Spinal cord (tissue), 10 donors: ENCODE results near the gene NPIPA5. TPM values are rescaled to one million over a fixed set of nuclear protein-coding genes. Genes with fewer than 3 reads are reported as not detected.
"Not testable (repeated sequence)": the region's sequence is repeated elsewhere in the genome, so short reads cannot be mapped to it uniquely, and the experiment has no call there.

Experiments used
- DNase-seq, 6 donors: peaks; one replicate each; pipeline versions ENCODE4 v3.0.0 to v3.0.0-alpha.2; 2013 to 2015; ENCODE audit warnings: low spot score in 6 of 6, low read depth in 4 of 6
- H3K27ac ChIP-seq: one replicate; pipeline ENCODE4 v1.5.1; 2013; ENCODE audit warnings: low read depth, low read length, control low read depth
- H3K27me3 ChIP-seq: one replicate; pipeline ENCODE4 v1.6.1; 2013; ENCODE audit warnings: low read length; ENCODE audit not compliant: control insufficient read depth, insufficient read depth
- H3K36me3 ChIP-seq: one replicate; pipeline ENCODE4 v1.6.1; 2013; ENCODE audit warnings: low read length; ENCODE audit not compliant: control insufficient read depth, insufficient read depth
- H3K4me1 ChIP-seq: one replicate; pipeline ENCODE4 v1.6.1; 2013; ENCODE audit warnings: low read length; ENCODE audit not compliant: control insufficient read depth, insufficient read depth
- H3K4me3 ChIP-seq: one replicate; pipeline ENCODE4 v1.5.1; 2013; ENCODE audit warnings: low read depth, low read length, control low read depth
- H3K9me3 ChIP-seq: one replicate; pipeline ENCODE4 v1.6.1; 2013; ENCODE audit warnings: low read length; ENCODE audit not compliant: control insufficient read depth, insufficient read depth
- WGBS: methylation state at CpG from one replicate; pipeline ENCODE4 v1.1.5; 2013; ENCODE audit warnings: missing lambda C conversion rate; ENCODE audit not compliant: insufficient coverage; 5-methylcytosine and 5-hydroxymethylcytosine counted together
- polyA plus RNA-seq, 2 donors: library from polyadenylated mRNA; unstranded; fragments of 120-200 nt; gene quantifications; one replicate each; pipeline ENCODE4 v1.2.1, GENCODE V29; 2013; ENCODE audit not compliant: insufficient read length in 2 of 2
- total RNA-seq, 2 donors: library from RNA; depleted of rRNA in 1 of 2; stranded (reverse); fragments of 120-200 nt in 1 of 2; fragments of >200 nt in 1 of 2; gene quantifications; one replicate each; pipeline versions ENCODE4 v1.2.3 to v1.2.4, GENCODE V29; 2013 to 2014
- donor health status: healthy.

NPIPA5 gene
- total and polyA plus RNA-seq, 4 donors, result 0.69 to 56.2 (median 28.5) TPM

DNA sequence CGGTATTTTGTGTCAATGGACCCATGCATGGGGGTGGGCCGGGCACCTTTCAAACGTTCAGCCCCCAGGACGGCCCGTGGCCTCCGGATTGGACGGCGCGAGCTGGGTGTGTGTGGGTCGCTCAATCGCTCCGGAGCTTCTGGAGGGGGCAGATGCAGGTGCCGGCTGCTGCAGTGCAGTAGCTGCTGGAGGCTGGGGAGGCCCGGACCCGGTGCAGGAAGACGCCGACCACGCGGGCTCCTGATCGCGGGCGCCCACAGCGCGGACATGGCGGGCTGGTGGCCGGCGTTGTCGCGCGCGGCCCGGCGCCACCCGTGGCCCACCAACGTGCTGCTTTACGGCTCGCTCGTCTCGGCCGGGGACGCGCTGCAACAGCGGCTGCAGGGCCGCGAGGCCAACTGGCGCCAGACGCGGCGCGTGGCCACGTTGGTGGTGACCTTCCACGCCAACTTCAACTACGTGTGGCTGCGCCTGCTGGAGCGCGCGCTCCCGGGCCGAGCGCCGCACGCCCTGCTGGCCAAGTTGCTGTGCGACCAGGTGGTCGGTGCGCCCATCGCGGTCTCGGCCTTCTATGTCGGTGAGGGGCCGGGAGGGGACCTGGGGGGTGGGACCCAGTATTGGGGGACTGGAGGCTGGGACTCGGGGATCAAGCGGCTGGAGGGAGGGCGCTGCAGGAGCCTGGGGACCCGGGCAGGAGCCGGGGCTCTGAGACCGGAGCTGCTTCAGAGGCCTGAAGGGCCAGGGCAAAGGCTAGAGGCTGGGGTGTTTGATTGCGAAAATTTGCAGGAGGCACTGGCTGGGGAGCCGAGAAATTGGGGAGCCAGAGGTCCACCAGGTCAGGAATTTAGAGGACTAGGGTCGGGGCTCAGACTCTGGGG, 17.8 kb upstream of the NPIPA5 start, which contains the start of gene MPV17L:
MPV17L (plus strand) TSS at position 124 of the 878 bp plus-strand sequence; CDS start at position 268, 144 bp downstream.
- not testable (repeated sequence) for H3K27ac ChIP-seq, H3K27me3 ChIP-seq, H3K9me3 ChIP-seq, H3K4me1 ChIP-seq, H3K36me3 ChIP-seq
- peak within 1 kb of the TSS; percentile 39 for H3K4me3 ChIP-seq
- 3% methylated on average over 79 of the region's 79 CpGs for WGBS
- DNase-seq, result peak; percentile 19 to 89 (median 26)

DNA sequence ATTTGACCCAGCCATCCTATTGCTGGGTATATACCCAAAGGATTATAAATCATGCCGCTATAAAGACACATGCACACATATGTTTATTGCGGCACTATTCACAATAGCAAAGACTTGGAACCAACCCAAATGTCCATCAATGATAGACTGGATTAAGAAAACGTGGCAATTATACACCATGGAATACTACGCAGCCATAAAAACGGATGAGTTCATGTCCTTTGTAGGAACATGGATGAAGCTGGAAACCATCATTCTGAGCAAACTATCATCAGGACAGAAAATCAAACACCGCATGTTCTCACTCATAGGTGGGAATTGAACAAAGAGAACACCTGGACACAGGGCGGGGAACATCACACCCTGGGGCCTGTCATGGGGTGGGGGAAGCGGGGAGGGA, 14.9 kb upstream of the NPIPA5 start:
- H3K4me3 ChIP-seq, H3K9me3 ChIP-seq, H3K4me1 ChIP-seq, H3K27ac ChIP-seq, H3K36me3 ChIP-seq, H3K27me3 ChIP-seq, DNase-seq: not testable (repeated sequence)
- no CpG with 5 or more reads among the region's 8 CpGs for WGBS

DNA sequence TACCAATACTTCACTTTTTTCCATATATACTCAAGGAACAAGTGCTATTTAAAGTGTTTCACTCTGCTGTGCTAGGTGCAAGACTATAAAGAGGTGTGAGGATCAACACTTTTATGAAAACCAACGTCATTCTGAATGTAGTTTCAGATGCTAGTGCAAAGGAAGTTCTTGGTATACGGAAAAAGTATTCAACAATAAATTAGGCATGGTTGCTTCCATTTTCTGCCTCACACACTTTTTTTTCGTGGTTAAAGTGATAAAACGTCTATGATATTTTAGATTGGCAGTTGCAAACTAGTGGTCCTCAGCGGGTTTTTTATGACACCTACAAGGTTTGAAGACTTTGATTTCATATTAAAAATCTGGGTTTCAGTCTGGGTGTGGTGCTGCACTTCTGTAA, 11.8 kb upstream of the NPIPA5 start:
- not testable (repeated sequence) for H3K4me1 ChIP-seq, H3K4me3 ChIP-seq, DNase-seq, H3K36me3 ChIP-seq, H3K9me3 ChIP-seq, H3K27ac ChIP-seq, H3K27me3 ChIP-seq
- 94% methylated on average over 3 of the region's 5 CpGs for WGBS

DNA sequence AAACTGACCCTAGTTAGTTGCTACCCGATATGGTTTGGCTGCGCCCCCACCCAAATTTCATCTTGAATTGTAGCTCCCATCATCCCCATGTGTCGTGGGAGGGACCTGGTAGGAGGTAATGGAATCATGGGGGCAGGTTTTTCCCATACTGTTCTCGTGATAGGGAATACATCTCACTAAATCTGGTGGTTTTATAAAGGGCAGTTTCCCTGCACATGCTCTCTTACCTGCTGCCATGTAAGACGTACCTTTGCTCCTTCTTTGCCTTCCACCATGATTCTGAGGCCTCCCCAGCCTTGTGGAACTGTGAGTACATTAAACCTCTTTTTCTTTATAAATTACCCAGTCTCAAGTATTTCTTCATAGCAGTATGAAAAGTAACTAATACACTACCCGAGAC, 10.0 kb upstream of the NPIPA5 start:
- not testable (repeated sequence) for H3K4me1 ChIP-seq, DNase-seq, H3K27ac ChIP-seq, H3K4me3 ChIP-seq, H3K9me3 ChIP-seq, H3K27me3 ChIP-seq, H3K36me3 ChIP-seq
- no CpG with 5 or more reads among the region's 6 CpGs for WGBS

DNA sequence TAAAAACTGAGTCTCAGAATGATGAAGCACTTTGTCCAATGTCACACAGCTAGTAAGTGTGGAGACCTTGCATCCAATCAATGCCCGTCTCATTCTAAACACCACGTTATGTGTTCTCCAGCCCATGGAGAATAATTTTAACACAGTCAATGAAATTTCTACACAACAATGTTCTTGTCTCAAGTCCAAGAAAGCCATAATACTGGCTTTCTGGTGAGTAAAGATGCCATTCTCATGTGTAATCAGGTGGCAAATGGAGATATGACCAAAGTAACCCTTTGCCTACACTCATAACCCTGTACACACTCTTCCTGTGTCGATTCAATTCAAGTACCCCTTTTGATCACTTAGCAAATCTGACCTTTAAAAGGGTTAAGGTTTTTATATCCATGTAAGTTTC, 4.7 kb upstream of the NPIPA5 start:
- WGBS, result no CpG with 5 or more reads among the region's 3 CpGs
- H3K27me3 ChIP-seq, H3K4me1 ChIP-seq, H3K27ac ChIP-seq, H3K36me3 ChIP-seq, H3K4me3 ChIP-seq, H3K9me3 ChIP-seq, DNase-seq: not testable (repeated sequence)

DNA sequence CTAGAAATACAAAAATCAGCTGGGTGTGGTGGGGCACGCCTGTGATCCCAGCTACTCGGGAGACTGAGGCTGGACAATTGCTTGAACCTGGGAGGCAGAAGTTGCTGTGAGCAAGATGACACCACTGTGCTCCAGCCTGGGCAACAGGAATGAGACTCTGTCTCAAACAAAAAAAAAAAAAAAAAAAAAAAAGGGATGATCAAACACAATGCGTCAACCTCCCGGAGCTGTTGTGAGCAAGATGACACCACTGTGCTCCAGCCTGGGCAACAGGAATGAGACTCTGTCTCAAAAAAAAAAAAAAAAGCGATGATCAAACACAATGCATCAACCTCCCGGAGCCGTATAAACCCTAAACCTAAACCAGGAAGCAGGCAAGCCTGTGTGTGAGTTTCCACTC, 20.6 kb downstream of the NPIPA5 start:
- H3K36me3 ChIP-seq, H3K4me1 ChIP-seq, H3K9me3 ChIP-seq, DNase-seq, H3K27me3 ChIP-seq, H3K4me3 ChIP-seq, H3K27ac ChIP-seq: not testable (repeated sequence)
- no CpG with 5 or more reads among the region's 7 CpGs for WGBS

DNA sequence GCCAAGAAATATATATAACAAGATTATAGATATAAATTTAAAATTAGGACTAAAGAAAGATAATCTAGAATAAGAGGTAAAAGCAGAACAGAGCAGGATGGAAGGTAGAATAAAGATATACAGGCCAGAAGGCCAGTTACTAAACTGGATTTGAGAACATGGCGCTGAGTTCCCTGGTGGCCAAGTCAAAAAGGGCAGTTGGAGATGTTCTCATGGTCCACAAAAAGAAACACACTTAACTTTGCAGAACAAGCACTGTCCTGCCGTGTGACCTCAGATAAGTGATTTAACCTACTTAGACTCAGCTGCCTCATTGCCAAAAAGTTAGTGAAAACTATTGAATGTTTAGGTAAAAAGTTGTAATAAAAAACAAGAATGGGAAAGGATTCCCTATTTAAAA, 23.2 kb downstream of the NPIPA5 start:
- no CpG with 5 or more reads among the region's 2 CpGs for WGBS
- H3K27me3 ChIP-seq, result not testable (repeated sequence)

DNA sequence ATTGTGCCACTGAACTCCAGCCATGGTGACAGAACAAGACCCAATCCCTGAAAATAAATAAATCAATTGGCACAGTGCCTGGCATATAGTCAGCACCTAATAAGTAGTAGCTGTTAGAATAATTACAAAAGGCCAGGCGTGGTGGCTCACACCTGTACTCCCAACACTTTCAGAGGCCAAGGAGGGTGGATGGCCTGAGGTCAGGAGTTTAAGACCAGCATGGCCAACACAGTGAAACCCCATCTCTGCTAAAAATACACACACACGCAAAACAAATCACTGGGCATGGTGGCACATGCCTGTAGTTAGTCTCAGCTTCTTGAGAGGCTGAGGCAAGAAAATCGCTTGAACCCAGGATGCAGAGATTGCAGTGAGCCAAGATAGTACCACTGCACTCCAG, 25.2 kb downstream of the NPIPA5 start:
- H3K4me1 ChIP-seq, H3K4me3 ChIP-seq, H3K27me3 ChIP-seq, H3K36me3 ChIP-seq, H3K27ac ChIP-seq, H3K9me3 ChIP-seq, DNase-seq: not testable (repeated sequence)
- WGBS, result no CpG with 5 or more reads among the region's 3 CpGs

More for the DNA sequence above, 23.2 kb downstream of the NPIPA5 start:
- H3K4me1 ChIP-seq, H3K36me3 ChIP-seq, H3K9me3 ChIP-seq, H3K4me3 ChIP-seq, DNase-seq, H3K27ac ChIP-seq: not testable (repeated sequence)

DNA sequence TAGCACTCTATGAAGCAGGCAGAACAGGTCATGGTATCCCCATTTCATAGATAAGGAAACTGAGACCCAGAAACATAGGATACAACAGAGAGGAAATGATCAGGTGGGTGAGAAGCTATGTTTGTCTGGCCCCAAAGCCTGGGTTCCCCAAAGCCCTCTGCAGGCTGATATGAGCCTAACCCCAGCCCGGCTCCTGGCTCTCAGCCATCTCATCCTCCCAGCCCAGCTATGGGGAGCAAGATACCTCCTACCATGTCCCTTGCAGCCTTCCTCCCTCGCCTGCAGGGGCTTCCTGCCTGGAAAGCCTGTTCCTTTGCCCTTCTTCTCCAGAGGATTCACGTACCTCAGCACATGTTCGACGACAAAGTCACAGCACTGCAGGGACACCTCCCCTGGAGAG, 26.3 kb downstream of the NPIPA5 start:
- not testable (repeated sequence) for H3K4me1 ChIP-seq, H3K9me3 ChIP-seq, H3K27ac ChIP-seq, H3K4me3 ChIP-seq, H3K27me3 ChIP-seq, DNase-seq, H3K36me3 ChIP-seq
- WGBS, result no CpG with 5 or more reads among the region's 5 CpGs

DNA sequence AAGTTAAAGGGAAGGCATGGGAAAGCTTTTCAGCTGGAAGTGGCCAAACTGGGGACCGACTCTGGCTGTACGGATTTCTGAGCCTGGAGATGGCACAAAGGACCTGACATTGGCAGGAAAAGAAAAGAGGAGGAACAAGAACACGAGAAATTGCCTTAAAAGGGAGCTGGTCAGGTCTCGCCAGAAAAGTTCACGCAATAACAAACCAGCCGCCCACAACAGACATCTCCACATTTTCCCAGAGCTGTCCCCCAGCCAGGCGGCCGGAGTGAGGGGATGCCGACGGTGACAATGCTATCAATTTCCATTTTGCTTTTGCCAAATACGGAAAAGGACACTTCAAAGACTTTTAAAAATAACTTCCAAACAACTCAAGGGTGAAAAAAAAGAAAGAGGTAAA, 26.8 kb downstream of the NPIPA5 start:
- WGBS, result no CpG with 5 or more reads among the region's 11 CpGs
- not testable (repeated sequence) for H3K9me3 ChIP-seq, DNase-seq, H3K4me1 ChIP-seq, H3K27ac ChIP-seq, H3K36me3 ChIP-seq, H3K27me3 ChIP-seq, H3K4me3 ChIP-seq
